ENCODE measurements around the gene ANXA3.

GRCh38 chr4:78556665-78557064 lies 5.1 kb downstream of the ANXA3 start:
- TF ChIP-seq CTCF (conservative IDR thresholded peaks at IDR 0.05; ENCODE audit: low read depth, low read length): no peak
- no peak for TF ChIP-seq EZH2phosphoT487 (IDR thresholded peaks at IDR 0.05; ENCODE audit: borderline replicate concordance, low read length)
